GM18499 (cell line): ENCODE measurements around the gene NFATC2.

Experiments used
- ATAC-seq: cut with Tn5 transposase; IDR thresholded peaks from one replicate; pipeline ENCODE4 v1.9.1; 2021; ENCODE audit warnings: moderate number of reproducible peaks; ENCODE audit not compliant: insufficient read depth, unreplicated experiment

The NFATC2 gene

GRCh38 chr20:51401496-51401895 lies 141.0 kb downstream of the NFATC2 start:
- no peak for ATAC-seq

GRCh38 chr20:51400051-51400926 lies 142.2 kb downstream of the NFATC2 start:
- peak; percentile 63 for ATAC-seq

- no peak for ATAC-seq
Observed at GRCh38 chr20:51399006-51399890, 143.3 kb downstream of the NFATC2 start.

GRCh38 chr20:51398552-51398951 lies 144.0 kb downstream of the NFATC2 start:
- ATAC-seq: no peak

GRCh38 chr20:51398083-51398482 lies 144.4 kb downstream of the NFATC2 start:
- ATAC-seq: no peak

- ATAC-seq: no peak
Observed at GRCh38 chr20:51397137-51397536, 145.4 kb downstream of the NFATC2 start.

- ATAC-seq: no peak
Observed at GRCh38 chr20:51396365-51396909, 146.1 kb downstream of the NFATC2 start.

- ATAC-seq: no peak
Observed at GRCh38 chr20:51394706-51395105, 147.8 kb downstream of the NFATC2 start.

- no peak for ATAC-seq
Observed at GRCh38 chr20:51393571-51393970, 148.9 kb downstream of the NFATC2 start.

GRCh38 chr20:51392614-51393186 lies 149.8 kb downstream of the NFATC2 start:
- no peak for ATAC-seq

- ATAC-seq: no peak
Observed at GRCh38 chr20:51391926-51392325, 150.6 kb downstream of the NFATC2 start.

GRCh38 chr20:51389543-51390264 lies 152.8 kb downstream of the NFATC2 start:
- no peak for ATAC-seq

- no peak for ATAC-seq
Observed at GRCh38 chr20:51388756-51389542, 153.6 kb downstream of the NFATC2 start.

- ATAC-seq: no peak
Observed at GRCh38 chr20:51388227-51388626, 154.3 kb downstream of the NFATC2 start.

- no peak for ATAC-seq
Observed at GRCh38 chr20:51387125-51387875, 155.2 kb downstream of the NFATC2 start.

GRCh38 chr20:51386586-51386985 lies 155.9 kb downstream of the NFATC2 start:
- ATAC-seq: no peak

GRCh38 chr20:51385646-51386530 lies 156.6 kb downstream of the NFATC2 start:
- ATAC-seq: no peak
